Heart left ventricle (tissue), 16 donors: ENCODE data around the gene CD86. TPM values are rescaled to one million over a fixed set of nuclear protein-coding genes. Genes with fewer than 3 reads are reported as not detected.
A peak's percentile ranks its signal among the peaks of the same experiment; 100 is the strongest.

Source experiments
- ATAC-seq, 4 donors: fragments of 200-7000 bp; cut with Tn5 transposase; one replicate each; pipeline ENCODE4 v1.9.1; 2020 to 2022; ENCODE audit warnings: moderate library complexity in 4 of 4, mild to moderate bottlenecking in 3 of 4, moderate number of reproducible peaks in 1 of 4
- DNase-seq, 5 donors: peaks; one replicate each; pipeline ENCODE4 v3.0.0-alpha.2; 2020
- H3K27ac ChIP-seq, 12 donors: fragments of 200-600 bp; sonication (generic) in 4 of 12; one replicate each; pipeline versions ENCODE4 v1.5.0 to v1.8.0; 2016 to 2022; ENCODE audit warnings: mild to moderate bottlenecking in 2 of 12
- H3K27me3 ChIP-seq, 9 donors: fragments of 200-600 bp; sonication (generic) in 2 of 9; one replicate each; pipeline versions ENCODE4 v1.5.1 to v1.8.0; 2016 to 2022; ENCODE audit warnings: mild to moderate bottlenecking in 3 of 9
- H3K36me3 ChIP-seq, 9 donors: fragments of 200-600 bp; sonication (generic) in 2 of 9; one replicate each; pipeline versions ENCODE4 v1.5.0 to v1.8.0; 2018 to 2022; ENCODE audit warnings: mild to moderate bottlenecking in 2 of 9
- H3K4me1 ChIP-seq, 12 donors: fragments of 200-600 bp; sonication (generic) in 4 of 12; one replicate each; pipeline versions ENCODE4 v1.5.0 to v1.8.0; 2016 to 2022; ENCODE audit warnings: mild to moderate bottlenecking in 3 of 12
- H3K4me3 ChIP-seq, 12 donors: fragments of 200-600 bp; sonication (generic) in 4 of 12; one replicate each; pipeline versions ENCODE4 v1.5.0 to v1.8.0; 2017 to 2022; ENCODE audit warnings: mild to moderate bottlenecking in 9 of 12, moderate library complexity in 4 of 12
- H3K9me3 ChIP-seq, 12 donors: fragments of 200-600 bp; sonication (generic) in 4 of 12; one replicate each; pipeline versions ENCODE4 v1.5.0 to v1.8.0; 2016 to 2022; ENCODE audit warnings: mild to moderate bottlenecking in 1 of 12
- POLR2A ChIP-seq, 2 donors: fragments of 450-650 bp; IDR thresholded peaks; one replicate each; pipeline ENCODE4 v1.6.1; 2017; ENCODE audit warnings: antibody characterized with exemption in 2 of 2, mild to moderate bottlenecking in 2 of 2, moderate library complexity in 2 of 2
- WGBS, 4 donors: extraction: QIAGEN DNeasy Blood & Tissue Kit in 2 of 4; methylation state at CpG; one replicate each; pipeline versions ENCODE4 v1.1.5 to v1.1.7; 2013 to 2018; 5-methylcytosine and 5-hydroxymethylcytosine counted together
- intact Hi-C, 10 donors: fragments of 100-400 bp; cut with DNase I; formaldehyde crosslinking; loops; one replicate each; pipeline versions ENCODE4 v1.11.1 to v1.14.2; 2022
- long read RNA-seq, 3 donors: library from polyadenylated mRNA; unstranded; transcript quantifications; one replicate each; pipeline ENCODE4 v2.0.0, GENCODE V29; 2020 to 2021
- polyA plus RNA-seq, 2 donors: library from polyadenylated mRNA; stranded (reverse); fragments of 200-250 nt; gene quantifications; one replicate each; pipeline ENCODE4 v1.2.3, GENCODE V29; 2013
- total RNA-seq, 9 donors: library from RNA; depleted of rRNA in 2 of 9; stranded (reverse); fragments of >200 nt in 2 of 9; fragmentation: NEBNext Ultra II Directional in 3 of 9; extraction: Animal tissue kit (Norgen Biotek cat#: 25700) in 3 of 9; gene quantifications; one replicate each; pipeline versions ENCODE4 v1.1.0 to v1.2.4, GENCODE V29; 2016 to 2023
- TF ChIP-seq, protein P1 (sequence below), 12 donors: fragments of 200-600 bp; sonication (generic) in 4 of 12; IDR thresholded peaks; one replicate each; pipeline versions ENCODE4 v1.5.0 to v1.8.0; 2018 to 2022; ENCODE audit warnings: antibody characterized with exemption in 12 of 12, mild to moderate bottlenecking in 5 of 12
- donor health status: ischemic (EF 13 %, LVEDD 7.1; RV severe dilation, severe dysfunction).
- donor health status: healthy with polysubstance abuse.
- donor health status: DM: no; HTN: yes; CAD: no.
- donor health status: DM: no; HTN: no; CAD: no.
- donor health status: ischemic (EF 25% LVEDD 6.9; RV normal size, moderate dysfunction).
- donor health status: ischemic (EF 25% LVEDD 5.7; RV mildly dilated, moderate dysfunction).
- donor health status: healthy.
- donor health status: DM: yes; HTN: yes; CAD: no.
- donor health status: ischemic (EF 35%, LVEDD 5.7; RV mildly dilated, moderate dysfunction).
- donor health status: nonischemic (EF 11% LVEDD 7.7; RV severe dilation, severe dysfunction).
- donor health status: DM: yes; HTN: yes; CAD: no.
- donor health status: PGD.
- donor health status: ischemic (EF 29% LVEDD 5.4; RV normal size, mild dysfunction).
- donor health status: nonischemic (EF 23%, LVEDD 6.1; RV moderate dilation, normal function).

CD86 gene, protein sequence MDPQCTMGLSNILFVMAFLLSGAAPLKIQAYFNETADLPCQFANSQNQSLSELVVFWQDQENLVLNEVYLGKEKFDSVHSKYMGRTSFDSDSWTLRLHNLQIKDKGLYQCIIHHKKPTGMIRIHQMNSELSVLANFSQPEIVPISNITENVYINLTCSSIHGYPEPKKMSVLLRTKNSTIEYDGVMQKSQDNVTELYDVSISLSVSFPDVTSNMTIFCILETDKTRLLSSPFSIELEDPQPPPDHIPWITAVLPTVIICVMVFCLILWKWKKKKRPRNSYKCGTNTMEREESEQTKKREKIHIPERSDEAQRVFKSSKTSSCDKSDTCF
- total RNA-seq: 10 to 100 TPM in 2 of 9 donors, 1 to 10 TPM in 4, under 1 TPM in 3; 0.56 to 30.0 (median 1.8) TPM
- under 1 TPM; 0.38 to 0.86 TPM for polyA plus RNA-seq
- long read RNA-seq, donor 1: 0 reads
- long read RNA-seq, donor 2, partial matches to known transcripts: 0 of 1 reads
- long read RNA-seq, donor 2, other reads (novel, unspliced or antisense): 0 of 1 reads
- long read RNA-seq, donor 3: 0 reads

DNA sequence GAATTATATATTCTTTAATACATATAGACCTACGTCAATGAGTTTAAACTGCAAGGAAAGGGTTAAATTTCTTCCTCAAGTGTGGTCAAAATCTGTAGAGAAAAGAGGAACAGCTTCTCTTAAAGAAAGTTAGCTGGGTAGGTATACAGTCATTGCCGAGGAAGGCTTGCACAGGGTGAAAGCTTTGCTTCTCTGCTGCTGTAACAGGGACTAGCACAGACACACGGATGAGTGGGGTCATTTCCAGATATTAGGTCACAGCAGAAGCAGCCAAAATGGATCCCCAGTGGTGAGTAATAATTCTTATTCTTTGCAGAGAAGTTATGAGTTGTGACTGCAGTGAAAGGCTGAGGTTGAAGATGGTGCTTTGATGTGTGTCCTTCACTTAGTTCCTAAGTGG is at the start of gene CD86:
Gene CD86, plus strand, starts transcription at position 148 of the 400 bp plus-strand sequence. Its CDS starts 128 bp downstream, at position 276.
- H3K4me1 ChIP-seq: peaks cover 0 to 12% (median 0%) of the 10 kb centered on the region in 12 donors
- TF ChIP-seq, protein P1, sequence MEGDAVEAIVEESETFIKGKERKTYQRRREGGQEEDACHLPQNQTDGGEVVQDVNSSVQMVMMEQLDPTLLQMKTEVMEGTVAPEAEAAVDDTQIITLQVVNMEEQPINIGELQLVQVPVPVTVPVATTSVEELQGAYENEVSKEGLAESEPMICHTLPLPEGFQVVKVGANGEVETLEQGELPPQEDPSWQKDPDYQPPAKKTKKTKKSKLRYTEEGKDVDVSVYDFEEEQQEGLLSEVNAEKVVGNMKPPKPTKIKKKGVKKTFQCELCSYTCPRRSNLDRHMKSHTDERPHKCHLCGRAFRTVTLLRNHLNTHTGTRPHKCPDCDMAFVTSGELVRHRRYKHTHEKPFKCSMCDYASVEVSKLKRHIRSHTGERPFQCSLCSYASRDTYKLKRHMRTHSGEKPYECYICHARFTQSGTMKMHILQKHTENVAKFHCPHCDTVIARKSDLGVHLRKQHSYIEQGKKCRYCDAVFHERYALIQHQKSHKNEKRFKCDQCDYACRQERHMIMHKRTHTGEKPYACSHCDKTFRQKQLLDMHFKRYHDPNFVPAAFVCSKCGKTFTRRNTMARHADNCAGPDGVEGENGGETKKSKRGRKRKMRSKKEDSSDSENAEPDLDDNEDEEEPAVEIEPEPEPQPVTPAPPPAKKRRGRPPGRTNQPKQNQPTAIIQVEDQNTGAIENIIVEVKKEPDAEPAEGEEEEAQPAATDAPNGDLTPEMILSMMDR (IDR thresholded peaks at IDR 0.05): no peak
- TF ChIP-seq POLR2A (IDR thresholded peaks at IDR 0.05): no peak
- ATAC-seq (peak in 3 of 4 donors; percentile 31 to 44 (median 33)), DNase-seq (no peak)
- H3K4me3 ChIP-seq: peak within 1 kb of the TSS in 8 of 12 donors; percentile 10 to 57 (median 20)
- intact Hi-C loops: no loop called here
- H3K36me3 ChIP-seq: no peaks in the 10 kb centered on the region
- no peaks in the 10 kb centered on the region for H3K9me3 ChIP-seq
- WGBS, 4 donors: 40 to 60% (median 44%) methylated on average over 3 of the region's 3 CpGs
- peak within 1 kb of the TSS in 4 of 12 donors; percentile 22 to 87 (median 28) for H3K27ac ChIP-seq
- H3K27me3 ChIP-seq: peaks cover 0 to 4% (median 0%) of the 10 kb centered on the region in 9 donors

DNA sequence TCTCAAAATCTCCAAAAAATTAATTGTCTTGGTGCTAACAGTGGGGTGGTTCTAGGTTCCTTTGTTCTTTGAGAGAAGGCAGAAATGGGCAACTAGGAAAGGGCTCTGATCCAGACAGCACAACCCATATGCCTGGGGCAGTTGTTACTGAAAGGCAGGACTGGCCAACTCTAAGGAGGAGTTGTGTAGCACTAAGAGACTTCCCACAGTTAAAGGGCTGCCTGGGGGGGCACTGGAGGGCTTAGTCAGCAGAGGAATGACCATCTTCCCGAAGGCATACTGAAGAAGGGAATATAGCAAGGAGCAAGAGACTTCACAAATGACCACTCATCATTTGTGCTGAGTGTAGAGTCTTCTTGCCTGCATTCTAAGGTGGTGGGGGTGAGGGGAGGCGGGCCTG is 48.9 kb upstream of the CD86 start:
- Histone ChIP-seq H3K27ac (no peak overlapping the region), H3K27me3 (peaks cover 0 to 9% (median 0%) of the 10 kb centered on the region in 9 donors), H3K4me1 (peaks cover 0 to 18% (median 0%) of the 10 kb centered on the region in 12 donors), H3K9me3 (no peaks in the 10 kb centered on the region), H3K4me3 (no peak overlapping the region), H3K36me3 (no peaks in the 10 kb centered on the region)
- DNase-seq: no peak
- TF ChIP-seq POLR2A (IDR thresholded peaks at IDR 0.05): no peak
- TF ChIP-seq, protein P1 (IDR thresholded peaks at IDR 0.05): no peak
- intact Hi-C loops: no loop called here
- no peak for ATAC-seq
- WGBS, 4 donors: 78 to 98% (median 84%) methylated on average over 2 of the region's 2 CpGs

DNA sequence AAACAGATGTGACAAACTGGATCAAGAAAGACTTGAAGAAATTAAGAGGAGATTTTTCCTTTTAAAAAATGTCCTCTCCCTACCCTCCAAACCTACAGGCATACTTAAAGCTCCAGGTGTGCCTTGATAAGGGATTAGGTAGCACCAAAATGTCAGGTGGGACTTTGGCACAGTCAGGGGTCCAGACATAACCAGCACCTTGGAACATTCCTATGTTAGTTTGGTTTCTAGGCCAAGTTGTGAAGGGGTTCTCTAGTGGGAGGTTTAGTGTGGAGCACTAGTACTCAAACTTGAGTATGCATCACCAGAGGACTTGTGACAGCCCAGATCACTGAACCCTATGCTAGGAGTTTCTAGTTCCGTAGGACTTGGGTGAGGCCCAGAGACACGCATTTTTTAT is 47.0 kb upstream of the CD86 start:
- intact Hi-C loops: no loop called here
- TF ChIP-seq POLR2A (IDR thresholded peaks at IDR 0.05): no peak
- TF ChIP-seq, protein P1 (IDR thresholded peaks at IDR 0.05): no peak
- Histone ChIP-seq H3K9me3 (no peaks in the 10 kb centered on the region), H3K27me3 (no peaks in the 10 kb centered on the region), H3K36me3 (no peaks in the 10 kb centered on the region), H3K4me1 (peaks cover 0 to 18% (median 0%) of the 10 kb centered on the region in 12 donors), H3K27ac (no peak overlapping the region), H3K4me3 (no peak overlapping the region)
- WGBS, 4 donors: 85 to 93% (median 91%) methylated on average over 2 of the region's 2 CpGs
- no peak for ATAC-seq
- DNase-seq: no peak

DNA sequence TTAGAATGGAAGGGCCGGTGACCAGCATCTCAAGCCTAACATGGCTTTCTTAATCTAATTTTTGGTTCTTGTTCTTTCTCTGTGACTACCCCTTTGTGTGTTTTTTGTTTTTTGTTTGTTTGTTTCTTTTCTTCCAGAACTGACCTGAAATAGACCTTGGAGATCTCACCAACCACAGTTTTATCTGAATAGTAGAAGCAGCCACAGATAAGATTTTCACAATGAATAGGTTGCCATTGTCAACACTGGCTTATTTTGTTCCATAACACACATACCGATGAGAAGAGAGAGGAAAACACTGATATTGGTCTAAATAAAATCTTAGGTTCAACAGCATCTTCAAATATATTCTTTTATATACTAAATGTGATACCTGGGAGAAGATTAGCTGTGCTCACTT is 44.7 kb upstream of the CD86 start:
- Histone ChIP-seq H3K27ac (no peak overlapping the region), H3K36me3 (no peaks in the 10 kb centered on the region), H3K4me3 (no peak overlapping the region), H3K9me3 (no peaks in the 10 kb centered on the region), H3K27me3 (no peaks in the 10 kb centered on the region), H3K4me1 (no peaks in the 10 kb centered on the region)
- ATAC-seq: no peak
- DNase-seq: no peak
- intact Hi-C loops: no loop called here
- TF ChIP-seq, protein P1 (IDR thresholded peaks at IDR 0.05): no peak
- no peak for TF ChIP-seq POLR2A (IDR thresholded peaks at IDR 0.05)
- WGBS, 4 donors: 49 to 66% (median 57%) methylated on average over 2 of the region's 2 CpGs
